GM12878 (cell line): ENCODE measurements around the gene SLC2A4RG. TPM values are rescaled to one million over a fixed set of nuclear protein-coding genes. Genes with fewer than 3 reads are reported as not detected.

Experiments used
- ATAC-seq: fragments of 200-7000 bp; cut with Tn5 transposase; 3 replicates; pipeline ENCODE4 v1.9.1; 2020; ENCODE audit warnings: mild to moderate bottlenecking, moderate library complexity
- BruUV-seq: library from RNA; stranded (reverse); fragments of 400-500 nt; replicated peaks from 2 replicates; lab custom pipeline; 2021; lab: Mats Ljungman, UMichigan
- CTCF ChIA-PET: fragments of 300-600 bp; sonication (Branson Sonifier 250); formaldehyde crosslinking; extraction: SDS; loops from one replicate; lab custom pipeline; 2021; ENCODE audit warnings: inconsistent platforms; lab: Yijun Ruan, JAX
- POLR2A ChIA-PET: fragments of 350-600 bp; formaldehyde crosslinking; extraction: SDS; loops from one replicate; lab custom pipeline; 2021; ENCODE audit warnings: inconsistent platforms; lab: Charles Lee
- RAD21 ChIA-PET: fragments of 300-600 bp; sonication (Branson Sonifier 250); formaldehyde crosslinking; loops from one replicate; lab custom pipeline; 2023; ENCODE audit warnings: antibody characterized with exemption; ENCODE audit not compliant: unreplicated experiment; lab: Charles Lee
- SMC1A ChIA-PET: fragments of 300-600 bp; sonication (Branson Sonifier 250); formaldehyde crosslinking; loops from one replicate; lab custom pipeline; 2023; ENCODE audit not compliant: unreplicated experiment, uncharacterized antibody; lab: Charles Lee
- DNase-seq: peaks from one replicate; pipeline ENCODE4 v3.0.0-alpha.2; 2011; ENCODE audit warnings: low read depth, low spot score
- FAIRE-seq: peaks from 3 replicates; lab custom pipeline; 2011; peaks lifted over from hg19 to GRCh38; lab: Jason Lieb, UNC
- H2AFZ ChIP-seq: 2 replicates; pipeline ENCODE4 v1.6.0; 2011; ENCODE audit warnings: low read depth, low read length, control low read depth; ENCODE audit not compliant: control insufficient read depth
- H3K27ac ChIP-seq: 2 replicates; pipeline ENCODE4 v1.5.1; 2011; ENCODE audit warnings: control low read depth; ENCODE audit not compliant: control insufficient read depth, insufficient read depth
- H3K27me3 ChIP-seq, 2 experiments: replicated peaks in 1 of 2; 2 replicates each; pipeline versions ENCODE4 v1.6.0 to v1.6.1; 2011; ENCODE audit warnings: low read length in 1 of 2; ENCODE audit not compliant: control insufficient read depth in 2 of 2, insufficient read depth in 2 of 2
- H3K36me3 ChIP-seq, 2 experiments: 2 replicates each; pipeline ENCODE4 v1.5.1; 2011; ENCODE audit warnings: low read length in 1 of 2; ENCODE audit not compliant: control insufficient read depth in 2 of 2, insufficient read depth in 2 of 2
- H3K4me1 ChIP-seq: 2 replicates; pipeline ENCODE4 v1.6.1; 2011; ENCODE audit warnings: mild to moderate bottlenecking, low read length, moderate library complexity, mixed read lengths; ENCODE audit not compliant: control insufficient read depth, insufficient read depth
- H3K4me2 ChIP-seq: 2 replicates; pipeline ENCODE4 v1.6.0; 2011; ENCODE audit warnings: control low read depth; ENCODE audit not compliant: control insufficient read depth, insufficient read depth
- H3K4me3 ChIP-seq: fragments of 200-600 bp; sonication (generic); 2 replicates; pipeline ENCODE4 v1.5.1; 2016
- H3K79me2 ChIP-seq: 2 replicates; pipeline ENCODE4 v1.6.0; 2011; ENCODE audit warnings: low read length; ENCODE audit not compliant: control insufficient read depth, insufficient read depth
- H3K9ac ChIP-seq: 2 replicates; pipeline ENCODE4 v1.8.0; 2011; ENCODE audit warnings: low read length, control low read depth, mixed read lengths; ENCODE audit not compliant: control insufficient read depth, insufficient read depth
- H3K9me3 ChIP-seq: replicated peaks from 3 replicates; pipeline ENCODE4 v1.5.1; 2011; ENCODE audit warnings: mild to moderate bottlenecking, low read length; ENCODE audit not compliant: control insufficient read depth, insufficient read depth
- H4K20me1 ChIP-seq: 2 replicates; pipeline ENCODE4 v1.6.0; 2011; ENCODE audit not compliant: control insufficient read depth, insufficient read depth
- BCLAF1 ChIP-seq: fragments of 450-650 bp; IDR thresholded peaks from 2 replicates; pipeline ENCODE4 v1.6.1; 2017; ENCODE audit warnings: antibody characterized with exemption, mild to moderate bottlenecking, moderate library complexity
- EZH2 ChIP-seq: IDR thresholded peaks from 2 replicates; pipeline ENCODE4 v1.6.1; 2012; ENCODE audit warnings: low read depth, mild to moderate bottlenecking, control low read depth, inconsistent platforms, low read length, borderline replicate concordance; ENCODE audit not compliant: control insufficient read depth
- KAT2A ChIP-seq: conservative IDR thresholded peaks from 2 replicates; pipeline ENCODE4 v1.6.1; 2011; ENCODE audit warnings: low read depth, low read length; ENCODE audit not compliant: control insufficient read depth
- PAX8 ChIP-seq: fragments of 450-650 bp; IDR thresholded peaks from 2 replicates; pipeline ENCODE4 v1.6.1; 2017; ENCODE audit warnings: mild to moderate bottlenecking, moderate library complexity
- TAF1 ChIP-seq: IDR thresholded peaks from 2 replicates; pipeline ENCODE4 v1.6.1; 2011; ENCODE audit warnings: mild to moderate bottlenecking, low read depth, low read length, borderline replicate concordance
- TCF3 ChIP-seq: IDR thresholded peaks from 2 replicates; pipeline ENCODE4 v1.6.1; 2012; ENCODE audit warnings: low read depth, mild to moderate bottlenecking, low read length, borderline replicate concordance; ENCODE audit not compliant: insufficient read depth
- WGBS: methylation state at CpG from one replicate; pipeline ENCODE4 v1.1.6; 2016; ENCODE audit warnings: low lambda C conversion rate; ENCODE audit not compliant: insufficient replicate concordance, insufficient coverage; ENCODE audit errors: missing lambda C conversion rate; 5-methylcytosine and 5-hydroxymethylcytosine counted together
- in situ Hi-C: fragments of 300-500 bp; cut with MboI; formaldehyde crosslinking; loops from 9 replicates; pipeline ENCODE4 v1.14.3; 2018; ENCODE audit warnings: mixed read lengths
- intact Hi-C: fragments of 100-400 bp; cut with micrococcal nuclease; formaldehyde crosslinking; loops from one replicate; pipeline ENCODE4 v1.14.2; 2022; ENCODE audit not compliant: unreplicated experiment
- polyA plus RNA-seq, 11 experiments: library from polyadenylated mRNA; depleted of rRNA in 4 of 11; unstranded in 6 of 11; stranded (reverse) in 5 of 11; fragments of >200 nt; fragmentation: Nextera tagmentation in 4 of 11; fragmentation: Illumina TruSeq in 1 of 11; extraction: Ambion mirVana in 4 of 11; extraction: Trizol in 1 of 11; gene quantifications; 1 replicate in 1 of 11; 2 replicates in 10 of 11; pipeline versions ENCODE4 v1.2.1 to v1.2.3, GENCODE V29; 2011 to 2016; ENCODE audit warnings: inconsistent platforms in 2 of 11, missing spikeins in 2 of 11, low read depth in 1 of 11
- total RNA-seq, 4 experiments: library from RNA; depleted of rRNA in 3 of 4; stranded (reverse); fragments of >200 nt in 3 of 4; fragmentation: Illumina TruSeq in 1 of 4; extraction: Trizol in 1 of 4; gene quantifications; 2 replicates each; pipeline versions ENCODE4 v1.2.1 to v1.2.3, GENCODE V29; 2013 to 2021
- TF ChIP-seq, protein P1 (sequence below): IDR thresholded peaks from 2 replicates; pipeline ENCODE4 v1.6.1; 2012; ENCODE audit warnings: low read length, inconsistent platforms

The SLC2A4RG gene
- total and polyA plus RNA-seq, 10 of the 15 experiments (the other 5 are each of a cell fraction or from before 2014, with no cell fraction given): 0.34 to 65.9 (median 13.3) TPM

- H3K9ac ChIP-seq: no peak overlapping the region
- H3K27me3 ChIP-seq: peaks cover 0 to 1% of the 10 kb centered on the region in 2 experiments; a peak in 1 of 4 replicates
- ChIA-PET RAD21 (no interaction called here), SMC1A (interaction anchor here (0.8 kb wide), 1 partner anchor 352 kb away, joined by 5 read pairs; no protein-coding TSS in a partner anchor), POLR2A (interaction anchor here (0.6 to 0.8 kb wide), 2 partner anchors 14 to 96 kb away, joined by 3 read pairs; partner anchors contain the start of gene LIME1), CTCF (no interaction called here)
- WGBS: 71% methylated on average over 24 of the region's 26 CpGs
- H3K4me3 ChIP-seq: no peak overlapping the region
- intact Hi-C loops (no loop called here), in situ Hi-C loops (no loop called here)
- TF ChIP-seq TAF1 (no peak), KAT2A (no peak), TCF3 (no peak), BCLAF1 (no peak), PAX8 (no peak), EZH2 (no peak)
- TF ChIP-seq, protein P1, sequence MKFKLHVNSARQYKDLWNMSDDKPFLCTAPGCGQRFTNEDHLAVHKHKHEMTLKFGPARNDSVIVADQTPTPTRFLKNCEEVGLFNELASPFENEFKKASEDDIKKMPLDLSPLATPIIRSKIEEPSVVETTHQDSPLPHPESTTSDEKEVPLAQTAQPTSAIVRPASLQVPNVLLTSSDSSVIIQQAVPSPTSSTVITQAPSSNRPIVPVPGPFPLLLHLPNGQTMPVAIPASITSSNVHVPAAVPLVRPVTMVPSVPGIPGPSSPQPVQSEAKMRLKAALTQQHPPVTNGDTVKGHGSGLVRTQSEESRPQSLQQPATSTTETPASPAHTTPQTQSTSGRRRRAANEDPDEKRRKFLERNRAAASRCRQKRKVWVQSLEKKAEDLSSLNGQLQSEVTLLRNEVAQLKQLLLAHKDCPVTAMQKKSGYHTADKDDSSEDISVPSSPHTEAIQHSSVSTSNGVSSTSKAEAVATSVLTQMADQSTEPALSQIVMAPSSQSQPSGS: no peak
- H3K4me2 ChIP-seq: no peak overlapping the region
- BruUV-seq: no TSS peak
- no peak for FAIRE-seq
- no peak for DNase-seq
- H4K20me1 ChIP-seq: no peaks in the 10 kb centered on the region
- H3K27ac ChIP-seq: no peak overlapping the region
- no peaks in the 10 kb centered on the region for H3K79me2 ChIP-seq
- ATAC-seq: no peak
- H3K36me3 ChIP-seq: no peaks in the 10 kb centered on the region
- no peaks in the 10 kb centered on the region for H3K9me3 ChIP-seq
- no peak overlapping the region for H2AFZ ChIP-seq
- no peaks in the 10 kb centered on the region for H3K4me1 ChIP-seq
These were observed 11.4 kb downstream of the SLC2A4RG start for GRCh38 chr20:63750807-63751470.
